Measurements from ENCODE around the gene STOM. TPM values are rescaled to one million over a fixed set of nuclear protein-coding genes. Genes with fewer than 3 reads are reported as not detected.

The STOM gene
- total and polyA plus RNA-seq, 2 of the 8 experiments (the other 6 are each of a cell fraction or from before 2014, with no cell fraction given), result 25.2 to 60.4 TPM

DNA sequence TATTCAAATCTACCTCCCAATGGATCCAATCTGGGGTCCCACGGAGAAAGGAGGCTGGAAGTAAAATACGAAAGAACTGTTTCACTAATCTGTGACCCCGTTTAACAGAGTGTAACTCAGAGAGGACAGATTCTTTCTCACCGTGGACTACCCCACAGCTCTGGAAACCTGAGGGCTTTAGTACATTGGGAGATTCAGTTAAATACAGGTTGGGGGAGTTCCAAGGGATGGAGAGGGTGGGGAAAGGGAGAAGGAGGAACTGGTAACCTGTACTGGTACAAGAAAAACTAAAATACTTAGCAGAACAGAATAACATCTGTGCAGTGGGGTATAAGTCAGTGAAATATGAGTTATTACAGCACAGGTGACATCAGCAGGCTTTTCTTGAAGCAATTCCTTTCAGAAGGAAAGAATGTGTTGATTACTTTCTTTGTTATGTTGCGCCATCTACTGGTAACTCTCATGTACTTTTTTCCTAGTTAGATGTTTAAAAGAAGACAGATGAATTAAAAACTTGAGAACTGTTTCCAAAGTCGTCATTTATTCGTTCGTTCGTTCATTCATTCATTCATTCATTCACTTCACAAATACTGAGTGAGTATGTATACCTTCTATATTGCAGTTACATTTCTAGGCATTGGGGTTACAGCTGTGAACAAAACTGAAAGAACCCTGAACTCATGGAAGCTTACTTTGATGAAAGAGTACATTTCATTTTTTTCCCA lies 30.0 kb upstream of the STOM start (continued):
- TF ChIP-seq, protein P1, sequence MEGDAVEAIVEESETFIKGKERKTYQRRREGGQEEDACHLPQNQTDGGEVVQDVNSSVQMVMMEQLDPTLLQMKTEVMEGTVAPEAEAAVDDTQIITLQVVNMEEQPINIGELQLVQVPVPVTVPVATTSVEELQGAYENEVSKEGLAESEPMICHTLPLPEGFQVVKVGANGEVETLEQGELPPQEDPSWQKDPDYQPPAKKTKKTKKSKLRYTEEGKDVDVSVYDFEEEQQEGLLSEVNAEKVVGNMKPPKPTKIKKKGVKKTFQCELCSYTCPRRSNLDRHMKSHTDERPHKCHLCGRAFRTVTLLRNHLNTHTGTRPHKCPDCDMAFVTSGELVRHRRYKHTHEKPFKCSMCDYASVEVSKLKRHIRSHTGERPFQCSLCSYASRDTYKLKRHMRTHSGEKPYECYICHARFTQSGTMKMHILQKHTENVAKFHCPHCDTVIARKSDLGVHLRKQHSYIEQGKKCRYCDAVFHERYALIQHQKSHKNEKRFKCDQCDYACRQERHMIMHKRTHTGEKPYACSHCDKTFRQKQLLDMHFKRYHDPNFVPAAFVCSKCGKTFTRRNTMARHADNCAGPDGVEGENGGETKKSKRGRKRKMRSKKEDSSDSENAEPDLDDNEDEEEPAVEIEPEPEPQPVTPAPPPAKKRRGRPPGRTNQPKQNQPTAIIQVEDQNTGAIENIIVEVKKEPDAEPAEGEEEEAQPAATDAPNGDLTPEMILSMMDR (IDR thresholded peaks at IDR 0.05; ENCODE audit: control extremely low read depth in 1 of 3, insufficient read depth in 1 of 3, low read depth in 1 of 3, low read length in 3 of 3), result peak in 2 of 3 experiments; percentile 49 to 61; a peak in 2 of 4 replicates
- TF ChIP-seq RFX5 (IDR thresholded peaks at IDR 0.05; ENCODE audit: borderline replicate concordance, low read depth, low read length) (no peak), FOSL1 (IDR thresholded peaks at IDR 0.05; ENCODE audit: insufficient read depth, low read depth, low read length) (no peak), CEBPB (IDR thresholded peaks at IDR 0.05; ENCODE audit: low read depth, low read length) (no peak), GTF2F1 (IDR thresholded peaks at IDR 0.05; ENCODE audit: borderline replicate concordance, low read depth, low read length) (no peak)
- TF ChIP-seq, protein P2, sequence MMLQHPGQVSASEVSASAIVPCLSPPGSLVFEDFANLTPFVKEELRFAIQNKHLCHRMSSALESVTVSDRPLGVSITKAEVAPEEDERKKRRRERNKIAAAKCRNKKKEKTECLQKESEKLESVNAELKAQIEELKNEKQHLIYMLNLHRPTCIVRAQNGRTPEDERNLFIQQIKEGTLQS (IDR thresholded peaks at IDR 0.05; ENCODE audit: insufficient read depth, low read depth, low read length), result no peak
- TF ChIP-seq, protein P3, sequence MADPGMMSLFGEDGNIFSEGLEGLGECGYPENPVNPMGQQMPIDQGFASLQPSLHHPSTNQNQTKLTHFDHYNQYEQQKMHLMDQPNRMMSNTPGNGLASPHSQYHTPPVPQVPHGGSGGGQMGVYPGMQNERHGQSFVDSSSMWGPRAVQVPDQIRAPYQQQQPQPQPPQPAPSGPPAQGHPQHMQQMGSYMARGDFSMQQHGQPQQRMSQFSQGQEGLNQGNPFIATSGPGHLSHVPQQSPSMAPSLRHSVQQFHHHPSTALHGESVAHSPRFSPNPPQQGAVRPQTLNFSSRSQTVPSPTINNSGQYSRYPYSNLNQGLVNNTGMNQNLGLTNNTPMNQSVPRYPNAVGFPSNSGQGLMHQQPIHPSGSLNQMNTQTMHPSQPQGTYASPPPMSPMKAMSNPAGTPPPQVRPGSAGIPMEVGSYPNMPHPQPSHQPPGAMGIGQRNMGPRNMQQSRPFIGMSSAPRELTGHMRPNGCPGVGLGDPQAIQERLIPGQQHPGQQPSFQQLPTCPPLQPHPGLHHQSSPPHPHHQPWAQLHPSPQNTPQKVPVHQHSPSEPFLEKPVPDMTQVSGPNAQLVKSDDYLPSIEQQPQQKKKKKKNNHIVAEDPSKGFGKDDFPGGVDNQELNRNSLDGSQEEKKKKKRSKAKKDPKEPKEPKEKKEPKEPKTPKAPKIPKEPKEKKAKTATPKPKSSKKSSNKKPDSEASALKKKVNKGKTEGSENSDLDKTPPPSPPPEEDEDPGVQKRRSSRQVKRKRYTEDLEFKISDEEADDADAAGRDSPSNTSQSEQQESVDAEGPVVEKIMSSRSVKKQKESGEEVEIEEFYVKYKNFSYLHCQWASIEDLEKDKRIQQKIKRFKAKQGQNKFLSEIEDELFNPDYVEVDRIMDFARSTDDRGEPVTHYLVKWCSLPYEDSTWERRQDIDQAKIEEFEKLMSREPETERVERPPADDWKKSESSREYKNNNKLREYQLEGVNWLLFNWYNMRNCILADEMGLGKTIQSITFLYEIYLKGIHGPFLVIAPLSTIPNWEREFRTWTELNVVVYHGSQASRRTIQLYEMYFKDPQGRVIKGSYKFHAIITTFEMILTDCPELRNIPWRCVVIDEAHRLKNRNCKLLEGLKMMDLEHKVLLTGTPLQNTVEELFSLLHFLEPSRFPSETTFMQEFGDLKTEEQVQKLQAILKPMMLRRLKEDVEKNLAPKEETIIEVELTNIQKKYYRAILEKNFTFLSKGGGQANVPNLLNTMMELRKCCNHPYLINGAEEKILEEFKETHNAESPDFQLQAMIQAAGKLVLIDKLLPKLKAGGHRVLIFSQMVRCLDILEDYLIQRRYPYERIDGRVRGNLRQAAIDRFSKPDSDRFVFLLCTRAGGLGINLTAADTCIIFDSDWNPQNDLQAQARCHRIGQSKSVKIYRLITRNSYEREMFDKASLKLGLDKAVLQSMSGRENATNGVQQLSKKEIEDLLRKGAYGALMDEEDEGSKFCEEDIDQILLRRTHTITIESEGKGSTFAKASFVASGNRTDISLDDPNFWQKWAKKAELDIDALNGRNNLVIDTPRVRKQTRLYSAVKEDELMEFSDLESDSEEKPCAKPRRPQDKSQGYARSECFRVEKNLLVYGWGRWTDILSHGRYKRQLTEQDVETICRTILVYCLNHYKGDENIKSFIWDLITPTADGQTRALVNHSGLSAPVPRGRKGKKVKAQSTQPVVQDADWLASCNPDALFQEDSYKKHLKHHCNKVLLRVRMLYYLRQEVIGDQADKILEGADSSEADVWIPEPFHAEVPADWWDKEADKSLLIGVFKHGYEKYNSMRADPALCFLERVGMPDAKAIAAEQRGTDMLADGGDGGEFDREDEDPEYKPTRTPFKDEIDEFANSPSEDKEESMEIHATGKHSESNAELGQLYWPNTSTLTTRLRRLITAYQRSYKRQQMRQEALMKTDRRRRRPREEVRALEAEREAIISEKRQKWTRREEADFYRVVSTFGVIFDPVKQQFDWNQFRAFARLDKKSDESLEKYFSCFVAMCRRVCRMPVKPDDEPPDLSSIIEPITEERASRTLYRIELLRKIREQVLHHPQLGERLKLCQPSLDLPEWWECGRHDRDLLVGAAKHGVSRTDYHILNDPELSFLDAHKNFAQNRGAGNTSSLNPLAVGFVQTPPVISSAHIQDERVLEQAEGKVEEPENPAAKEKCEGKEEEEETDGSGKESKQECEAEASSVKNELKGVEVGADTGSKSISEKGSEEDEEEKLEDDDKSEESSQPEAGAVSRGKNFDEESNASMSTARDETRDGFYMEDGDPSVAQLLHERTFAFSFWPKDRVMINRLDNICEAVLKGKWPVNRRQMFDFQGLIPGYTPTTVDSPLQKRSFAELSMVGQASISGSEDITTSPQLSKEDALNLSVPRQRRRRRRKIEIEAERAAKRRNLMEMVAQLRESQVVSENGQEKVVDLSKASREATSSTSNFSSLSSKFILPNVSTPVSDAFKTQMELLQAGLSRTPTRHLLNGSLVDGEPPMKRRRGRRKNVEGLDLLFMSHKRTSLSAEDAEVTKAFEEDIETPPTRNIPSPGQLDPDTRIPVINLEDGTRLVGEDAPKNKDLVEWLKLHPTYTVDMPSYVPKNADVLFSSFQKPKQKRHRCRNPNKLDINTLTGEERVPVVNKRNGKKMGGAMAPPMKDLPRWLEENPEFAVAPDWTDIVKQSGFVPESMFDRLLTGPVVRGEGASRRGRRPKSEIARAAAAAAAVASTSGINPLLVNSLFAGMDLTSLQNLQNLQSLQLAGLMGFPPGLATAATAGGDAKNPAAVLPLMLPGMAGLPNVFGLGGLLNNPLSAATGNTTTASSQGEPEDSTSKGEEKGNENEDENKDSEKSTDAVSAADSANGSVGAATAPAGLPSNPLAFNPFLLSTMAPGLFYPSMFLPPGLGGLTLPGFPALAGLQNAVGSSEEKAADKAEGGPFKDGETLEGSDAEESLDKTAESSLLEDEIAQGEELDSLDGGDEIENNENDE (IDR thresholded peaks at IDR 0.05; ENCODE audit: insufficient replicate concordance, low read length), result no peak
